Measurements from ENCODE around the gene AIRE. TPM values are rescaled to one million over a fixed set of nuclear protein-coding genes. Genes with fewer than 3 reads are reported as not detected.
"Not testable (repeated sequence)": the region's sequence is repeated elsewhere in the genome, so short reads cannot be mapped to it uniquely, and the experiment has no call there.

Gene AIRE
- total RNA-seq: under 1 TPM in 2 of 3 donors, not detected in 1; 0.12 to 0.16 TPM
- long read RNA-seq, donor 1, full-length matches to known transcripts: 1 of 1 reads
- long read RNA-seq, donor 1, partial matches to known transcripts: 0 of 1 reads
- long read RNA-seq, donor 1, other reads (novel, unspliced or antisense): 0 of 1 reads
- long read RNA-seq, donor 2: 0 reads

GRCh38 chr21:44285138-44285992 lies at the start of gene AIRE:
Gene AIRE (plus strand): TSS chr21:44285876. CDS start chr21:44286007, 131 bp downstream.
- Histone ChIP-seq H3K9me3 (no peaks in the 10 kb centered on the region), H3K4me1 (ENCODE audit: low read depth) (no peaks in the 10 kb centered on the region), H3K36me3 (ENCODE audit: low read depth) (no peaks in the 10 kb centered on the region), H3K4me3 (no peak within 1 kb of the TSS)
- peak in 2 of 3 donors; percentile 26 to 44 for DNase-seq
- TF ChIP-seq, protein P1, sequence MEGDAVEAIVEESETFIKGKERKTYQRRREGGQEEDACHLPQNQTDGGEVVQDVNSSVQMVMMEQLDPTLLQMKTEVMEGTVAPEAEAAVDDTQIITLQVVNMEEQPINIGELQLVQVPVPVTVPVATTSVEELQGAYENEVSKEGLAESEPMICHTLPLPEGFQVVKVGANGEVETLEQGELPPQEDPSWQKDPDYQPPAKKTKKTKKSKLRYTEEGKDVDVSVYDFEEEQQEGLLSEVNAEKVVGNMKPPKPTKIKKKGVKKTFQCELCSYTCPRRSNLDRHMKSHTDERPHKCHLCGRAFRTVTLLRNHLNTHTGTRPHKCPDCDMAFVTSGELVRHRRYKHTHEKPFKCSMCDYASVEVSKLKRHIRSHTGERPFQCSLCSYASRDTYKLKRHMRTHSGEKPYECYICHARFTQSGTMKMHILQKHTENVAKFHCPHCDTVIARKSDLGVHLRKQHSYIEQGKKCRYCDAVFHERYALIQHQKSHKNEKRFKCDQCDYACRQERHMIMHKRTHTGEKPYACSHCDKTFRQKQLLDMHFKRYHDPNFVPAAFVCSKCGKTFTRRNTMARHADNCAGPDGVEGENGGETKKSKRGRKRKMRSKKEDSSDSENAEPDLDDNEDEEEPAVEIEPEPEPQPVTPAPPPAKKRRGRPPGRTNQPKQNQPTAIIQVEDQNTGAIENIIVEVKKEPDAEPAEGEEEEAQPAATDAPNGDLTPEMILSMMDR (IDR thresholded peaks at IDR 0.05): no peak
- intact Hi-C loops (cut with DNase I, micrococcal nuclease): no loop called here
- peak; percentile 47 for ATAC-seq

DNA sequence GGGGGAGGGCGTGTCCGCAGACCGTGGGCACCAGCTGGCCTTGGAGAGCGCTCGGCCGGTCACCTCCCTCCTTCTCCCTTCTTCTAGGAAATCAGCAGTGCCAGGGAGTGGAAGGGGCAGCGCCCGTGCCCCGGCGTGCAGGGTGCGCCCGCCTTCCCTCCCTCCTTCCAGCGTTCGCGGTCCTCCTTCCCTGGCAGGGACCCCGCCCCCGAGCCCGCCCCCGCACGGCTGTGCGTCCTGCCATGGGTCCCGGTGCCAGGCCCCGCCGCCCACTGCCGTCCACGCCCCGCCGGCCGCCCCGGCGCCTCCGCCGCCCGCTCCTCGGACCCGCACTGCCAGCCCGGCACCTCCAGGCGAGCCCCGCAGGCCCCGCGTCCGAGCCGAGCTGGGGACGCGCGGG lies 45.3 kb upstream of the AIRE start:
- DNase-seq; H3K4me3 ChIP-seq; H3K9me3 ChIP-seq; intact Hi-C loops (cut with DNase I, micrococcal nuclease); H3K36me3 ChIP-seq (ENCODE audit: low read depth); H3K4me1 ChIP-seq (ENCODE audit: low read depth): not testable (repeated sequence)
- peak; percentile 53 for ATAC-seq

- H3K4me3 ChIP-seq; H3K4me1 ChIP-seq (ENCODE audit: low read depth); H3K9me3 ChIP-seq; H3K36me3 ChIP-seq (ENCODE audit: low read depth); DNase-seq; intact Hi-C loops (cut with DNase I, micrococcal nuclease): not testable (repeated sequence)
- peak; percentile 74 for ATAC-seq
Measured at GRCh38 chr21:44240842-44241241, 44.8 kb upstream of the AIRE start, which contains the start of gene ICOSLG. Gene ICOSLG (minus strand): TSS chr21:44240943. CDS start chr21:44240817, 126 bp downstream.

- H3K9me3 ChIP-seq; H3K4me1 ChIP-seq (ENCODE audit: low read depth); H3K4me3 ChIP-seq; DNase-seq; intact Hi-C loops (cut with DNase I, micrococcal nuclease); H3K36me3 ChIP-seq (ENCODE audit: low read depth): not testable (repeated sequence)
- peak; percentile 50 for ATAC-seq
Measured at GRCh38 chr21:44241281-44241680, 44.4 kb upstream of the AIRE start.

GRCh38 chr21:44243980-44244379 lies 41.7 kb upstream of the AIRE start:
- H3K4me1 ChIP-seq (ENCODE audit: low read depth); H3K9me3 ChIP-seq; DNase-seq; intact Hi-C loops (cut with DNase I, micrococcal nuclease); H3K36me3 ChIP-seq (ENCODE audit: low read depth); H3K4me3 ChIP-seq: not testable (repeated sequence)
- ATAC-seq: peak; percentile 78

- not testable (repeated sequence) for ATAC-seq
Measured at GRCh38 chr21:44247904-44248303, 37.8 kb upstream of the AIRE start.

DNA sequence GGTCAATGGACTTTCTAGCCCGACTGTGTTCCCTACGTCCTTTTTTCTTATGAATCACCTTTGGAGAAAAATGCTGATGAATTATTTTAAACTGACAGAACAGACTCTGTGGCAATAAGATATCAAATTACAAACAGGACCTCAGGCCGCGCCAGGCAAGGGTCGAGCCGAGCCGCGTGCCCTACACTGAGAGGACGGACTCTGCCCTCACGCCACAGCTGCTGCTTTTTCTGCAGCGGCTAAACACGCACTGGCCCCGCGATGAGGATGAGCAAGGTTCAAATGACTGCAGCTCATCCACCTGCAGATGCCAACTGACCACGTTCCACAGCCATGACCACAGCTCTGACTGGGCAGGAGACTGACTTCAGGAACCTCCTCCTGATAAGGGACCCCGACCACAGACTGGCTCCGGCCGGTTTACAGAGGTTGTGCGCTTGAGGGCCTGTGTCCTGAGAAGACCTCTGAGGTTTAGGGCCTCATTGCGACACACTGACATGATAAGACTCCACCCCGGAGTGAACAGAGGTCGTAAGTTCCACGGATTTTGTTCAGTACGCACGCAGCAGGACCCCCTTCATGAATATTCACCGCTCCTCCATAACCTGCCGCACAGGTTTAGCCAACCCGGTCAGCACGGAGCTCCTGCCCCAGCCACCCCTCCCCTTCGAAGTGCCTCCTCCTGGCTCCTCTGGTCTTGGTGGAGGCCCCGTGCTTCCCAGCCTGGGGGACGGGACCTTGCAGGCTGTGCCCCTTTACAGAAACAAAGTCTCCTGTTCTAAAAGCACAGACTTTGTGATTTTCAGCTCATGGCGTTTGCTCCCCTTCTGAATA lies 36.3 kb upstream of the AIRE start:
- H3K4me3 ChIP-seq; H3K4me1 ChIP-seq (ENCODE audit: low read depth); H3K36me3 ChIP-seq (ENCODE audit: low read depth); DNase-seq; H3K9me3 ChIP-seq; intact Hi-C loops (cut with DNase I, micrococcal nuclease): not testable (repeated sequence)
- peak; percentile 47 for ATAC-seq

More at GRCh38 chr21:44247904-44248303, 37.8 kb upstream of the AIRE start:
- DNase-seq; H3K36me3 ChIP-seq (ENCODE audit: low read depth); H3K9me3 ChIP-seq; intact Hi-C loops (cut with DNase I, micrococcal nuclease); H3K4me3 ChIP-seq; H3K4me1 ChIP-seq (ENCODE audit: low read depth): not testable (repeated sequence)

- ATAC-seq: no peak
Measured at GRCh38 chr21:44253832-44254710, 31.6 kb upstream of the AIRE start.

More at GRCh38 chr21:44253832-44254710, 31.6 kb upstream of the AIRE start:
- TF ChIP-seq, protein P1 (IDR thresholded peaks at IDR 0.05): no peak
- intact Hi-C loops (cut with DNase I, micrococcal nuclease): no loop called here
- Histone ChIP-seq H3K4me3 (no peak overlapping the region), H3K4me1 (ENCODE audit: low read depth) (no peaks in the 10 kb centered on the region), H3K36me3 (ENCODE audit: low read depth) (no peaks in the 10 kb centered on the region), H3K9me3 (no peaks in the 10 kb centered on the region)
- DNase-seq: peak in 2 of 3 donors; percentile 19 to 43
